NCI-H2196 treated with DMSO at 0.1 percent for 48 hours (cell line): ENCODE measurements around the gene GTF2A1L.
"Not testable (repeated sequence)": the region's sequence is repeated elsewhere in the genome, so short reads cannot be mapped to it uniquely, and the experiment has no call there.

ENCODE experiments used
- DNase-seq: peaks from one replicate; lab custom pipeline; 2025; ENCODE audit not compliant: unreplicated experiment; lab: John Stamatoyannopoulos, UW

Gene GTF2A1L, protein sequence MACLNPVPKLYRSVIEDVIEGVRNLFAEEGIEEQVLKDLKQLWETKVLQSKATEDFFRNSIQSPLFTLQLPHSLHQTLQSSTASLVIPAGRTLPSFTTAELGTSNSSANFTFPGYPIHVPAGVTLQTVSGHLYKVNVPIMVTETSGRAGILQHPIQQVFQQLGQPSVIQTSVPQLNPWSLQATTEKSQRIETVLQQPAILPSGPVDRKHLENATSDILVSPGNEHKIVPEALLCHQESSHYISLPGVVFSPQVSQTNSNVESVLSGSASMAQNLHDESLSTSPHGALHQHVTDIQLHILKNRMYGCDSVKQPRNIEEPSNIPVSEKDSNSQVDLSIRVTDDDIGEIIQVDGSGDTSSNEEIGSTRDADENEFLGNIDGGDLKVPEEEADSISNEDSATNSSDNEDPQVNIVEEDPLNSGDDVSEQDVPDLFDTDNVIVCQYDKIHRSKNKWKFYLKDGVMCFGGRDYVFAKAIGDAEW

DNA sequence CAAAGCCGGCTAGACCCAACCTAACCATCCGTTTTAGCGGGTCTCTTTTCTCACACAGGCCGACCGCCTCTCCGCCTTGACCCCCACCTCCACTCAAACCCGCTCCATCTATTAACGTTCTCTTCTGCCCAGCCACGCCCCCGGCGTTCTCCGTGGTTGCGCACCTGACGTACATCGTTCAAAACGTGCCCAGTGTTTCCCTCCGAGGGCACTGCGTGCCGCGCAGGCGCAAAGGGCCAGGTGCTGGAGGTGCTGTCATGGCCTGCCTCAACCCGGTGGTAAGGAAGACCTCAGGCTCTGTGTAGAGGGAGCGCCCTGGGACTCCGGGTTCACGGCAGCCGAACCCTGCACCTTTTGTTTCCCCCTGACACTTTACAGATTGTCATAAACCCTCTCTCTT, at the start of gene GTF2A1L:
TSS of gene GTF2A1L (plus strand) at position 239 of the 400 bp plus-strand sequence. CDS start at position 258, 19 bp downstream.
- DNase-seq = no peak

DNA sequence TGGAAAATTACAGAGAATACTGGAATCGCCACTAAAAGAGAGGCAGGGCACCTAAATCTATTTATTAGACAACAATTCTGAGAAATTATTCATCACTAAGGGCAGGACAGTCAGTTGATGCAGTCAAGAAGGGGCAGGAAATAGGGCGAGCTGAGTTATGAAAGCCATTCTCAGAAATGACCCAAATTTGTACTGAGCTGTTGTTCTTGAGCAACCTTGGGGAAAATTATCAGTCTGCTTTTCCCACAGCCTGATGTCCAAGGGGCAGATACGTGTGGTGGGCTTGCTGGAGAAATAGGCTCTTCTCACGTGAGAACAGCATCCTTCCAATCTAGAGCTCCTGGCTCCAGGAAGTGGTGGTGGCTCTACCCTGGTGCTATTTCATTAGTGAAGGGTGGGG, 49.1 kb upstream of the GTF2A1L start:
- DNase-seq = no peak

DNA sequence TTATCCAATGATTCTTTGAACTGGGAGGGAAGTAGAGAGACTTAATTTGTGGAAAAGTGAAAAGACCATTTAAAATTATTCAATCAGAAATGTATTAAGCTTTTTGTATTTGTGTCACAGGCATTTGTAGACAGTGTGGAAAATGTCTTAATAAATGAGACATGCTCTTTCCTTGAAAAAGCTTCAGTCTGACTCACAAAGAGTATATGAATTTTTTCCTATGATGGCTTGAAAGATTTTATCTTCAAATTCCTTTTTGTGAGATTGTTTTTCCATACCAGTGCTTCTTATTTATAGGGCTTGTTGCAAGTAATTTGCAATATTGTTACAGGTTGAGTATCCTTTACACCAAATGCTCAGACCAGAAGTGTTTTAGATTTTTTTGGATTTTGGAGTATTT, 48.2 kb upstream of the GTF2A1L start:
- DNase-seq = no peak

DNA sequence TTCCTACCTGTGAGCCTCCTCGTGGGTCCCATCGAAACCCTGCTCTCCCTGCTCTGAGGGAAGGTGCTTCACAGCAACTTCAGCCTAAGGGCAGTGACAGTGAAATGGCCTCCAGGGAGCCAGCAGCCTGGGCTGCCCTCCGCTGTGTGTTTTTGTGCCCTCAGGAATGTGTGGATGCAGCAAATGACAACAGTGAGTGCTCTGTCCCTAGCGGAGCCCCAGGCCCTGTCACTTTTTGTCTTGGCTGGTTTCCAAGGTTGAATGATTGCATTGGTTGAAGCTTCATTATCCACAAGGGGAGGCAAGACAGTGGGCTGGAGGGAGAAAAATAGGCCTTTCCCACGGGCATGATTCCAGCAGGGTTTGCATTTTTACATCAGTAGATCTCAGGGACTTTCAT, 44.8 kb upstream of the GTF2A1L start:
- no peak for DNase-seq

DNA sequence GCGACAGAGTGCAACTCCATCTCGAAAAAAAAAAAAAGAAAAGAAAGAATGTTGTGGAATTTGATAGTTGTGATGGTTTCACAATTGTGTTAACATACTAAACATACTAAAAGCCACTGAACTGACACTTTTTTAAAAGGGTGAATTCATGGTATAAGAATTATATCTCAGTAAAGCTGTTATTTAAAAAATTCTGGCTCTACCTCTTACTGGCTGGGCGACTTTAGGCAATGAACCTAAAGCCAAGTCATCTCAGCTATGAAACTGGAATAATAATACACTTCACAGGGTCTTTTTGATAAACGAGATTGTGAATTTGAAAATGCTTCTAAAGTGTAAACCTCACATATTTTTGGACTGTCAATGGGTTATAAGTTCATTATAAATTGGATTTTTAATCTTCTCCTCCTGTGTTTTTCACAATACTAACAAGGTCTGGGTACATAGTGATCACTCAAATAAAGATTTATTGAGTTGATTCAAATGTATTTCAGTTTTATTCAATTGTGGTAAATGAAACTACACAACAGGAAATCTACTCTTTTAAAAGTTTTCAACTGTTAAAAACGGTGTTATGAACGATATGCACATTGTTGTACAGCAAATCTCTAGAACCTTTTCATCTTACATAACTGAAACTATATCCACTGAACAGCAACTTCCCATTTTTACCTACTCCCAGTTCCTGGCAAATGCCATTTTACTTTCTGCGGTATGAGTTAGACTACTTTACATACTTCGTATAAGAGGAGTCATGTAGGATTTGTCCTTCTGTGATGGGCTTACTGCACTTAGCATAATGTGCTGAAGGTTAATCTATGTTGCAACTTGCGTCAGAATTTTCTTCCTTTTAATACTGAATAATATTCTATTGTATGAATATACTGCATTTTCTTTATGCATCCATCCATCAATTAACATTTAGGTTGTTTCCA, 43.0 kb upstream of the GTF2A1L start:
- no peak for DNase-seq

DNA sequence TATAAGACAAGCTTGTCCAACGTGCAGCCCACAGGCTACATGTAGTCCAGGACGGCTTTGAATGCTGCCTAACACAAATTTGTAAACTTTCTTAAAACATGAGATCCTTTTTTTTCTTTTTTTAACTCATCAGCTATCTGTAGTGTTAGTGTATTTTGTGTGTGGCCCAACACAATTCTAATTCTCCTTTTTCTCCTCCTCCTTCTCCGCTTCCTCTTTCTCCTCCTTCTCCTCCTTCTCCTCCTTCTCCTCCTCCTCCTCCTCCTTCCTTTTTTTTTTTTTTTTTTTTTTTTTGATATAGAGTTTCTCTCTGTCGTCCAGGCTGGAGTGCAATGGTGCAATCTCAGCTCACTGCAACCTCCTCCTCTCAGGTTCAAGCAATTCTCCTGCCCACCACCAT, 39.3 kb upstream of the GTF2A1L start:
- no peak for DNase-seq

DNA sequence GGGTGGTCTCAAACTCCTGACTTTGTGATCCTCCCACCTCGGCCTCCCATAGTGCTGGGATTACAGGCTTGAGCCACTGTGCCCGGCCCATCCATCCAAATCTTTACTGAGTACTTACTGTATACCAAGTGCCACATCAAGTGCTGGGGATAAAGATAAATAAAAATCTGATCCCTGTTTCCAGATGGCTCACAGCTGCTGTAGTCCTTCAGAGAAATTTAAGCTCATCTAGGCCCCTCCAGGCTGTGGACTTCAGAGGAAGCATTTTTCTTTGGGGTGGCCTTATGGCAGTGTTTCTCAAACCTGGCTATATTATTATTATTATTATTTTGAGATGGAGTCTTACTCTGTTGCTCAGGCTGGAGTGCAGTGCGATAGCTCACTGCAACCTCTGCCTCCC, 33.7 kb upstream of the GTF2A1L start:
- no peak for DNase-seq

DNA sequence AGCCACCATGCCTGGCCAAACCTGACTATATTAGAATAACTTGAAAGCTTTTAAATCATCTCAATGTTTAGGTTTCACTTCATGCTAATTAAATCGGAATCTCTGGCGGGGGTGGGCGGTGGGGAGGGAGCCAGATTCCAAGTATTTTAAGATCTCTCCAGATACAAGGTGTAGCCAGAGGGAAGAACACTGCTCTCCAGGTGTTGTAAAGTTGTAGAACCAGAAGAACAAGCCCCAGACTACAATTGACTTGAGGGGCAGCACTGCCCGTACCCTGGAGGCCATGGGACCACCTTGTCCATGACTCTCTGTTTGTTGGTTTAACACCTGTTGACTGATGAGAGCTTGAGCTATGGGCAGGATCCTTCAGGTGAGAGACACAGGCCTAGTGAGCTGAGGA, 33.1 kb upstream of the GTF2A1L start:
- DNase-seq = no peak

DNA sequence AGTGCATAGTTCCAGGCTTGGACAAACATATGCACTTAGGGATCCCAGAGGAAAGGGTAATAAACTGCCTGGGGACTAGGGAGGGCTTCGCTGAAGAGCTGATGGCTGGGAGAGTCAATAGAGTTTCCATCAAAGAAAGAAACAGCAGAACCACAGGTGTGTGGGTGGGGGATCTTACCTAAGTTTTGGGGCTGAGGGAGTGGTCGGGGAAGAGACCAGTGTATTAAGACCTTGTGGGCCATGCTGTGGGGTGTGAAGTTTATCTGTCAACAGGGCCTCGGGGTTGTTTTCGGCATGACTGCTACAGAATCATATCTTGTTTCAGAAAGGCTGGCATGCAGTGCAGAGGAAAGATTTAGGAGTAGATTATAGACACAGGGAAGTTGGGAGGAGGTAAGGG, 31.2 kb upstream of the GTF2A1L start:
- DNase-seq = no peak

DNA sequence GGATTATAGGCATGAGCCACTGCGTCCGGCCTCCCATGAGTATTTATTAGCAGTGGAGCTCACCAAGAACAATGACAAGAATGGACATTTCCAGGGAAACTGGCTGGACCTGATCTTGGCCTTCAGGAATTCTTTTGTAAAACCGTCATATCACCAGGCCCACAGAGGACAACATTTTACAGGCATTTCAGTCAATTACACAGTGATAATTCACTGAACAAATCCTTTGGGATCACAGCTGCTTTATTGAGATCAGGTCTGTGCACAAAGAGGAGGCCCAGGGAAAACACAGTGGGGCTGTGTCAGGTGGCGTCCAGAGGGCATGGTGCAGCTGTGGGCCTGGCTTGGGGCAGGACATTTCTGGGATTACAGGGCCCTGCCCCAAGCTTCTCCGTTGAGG, 30.1 kb upstream of the GTF2A1L start:
- no peak for DNase-seq

DNA sequence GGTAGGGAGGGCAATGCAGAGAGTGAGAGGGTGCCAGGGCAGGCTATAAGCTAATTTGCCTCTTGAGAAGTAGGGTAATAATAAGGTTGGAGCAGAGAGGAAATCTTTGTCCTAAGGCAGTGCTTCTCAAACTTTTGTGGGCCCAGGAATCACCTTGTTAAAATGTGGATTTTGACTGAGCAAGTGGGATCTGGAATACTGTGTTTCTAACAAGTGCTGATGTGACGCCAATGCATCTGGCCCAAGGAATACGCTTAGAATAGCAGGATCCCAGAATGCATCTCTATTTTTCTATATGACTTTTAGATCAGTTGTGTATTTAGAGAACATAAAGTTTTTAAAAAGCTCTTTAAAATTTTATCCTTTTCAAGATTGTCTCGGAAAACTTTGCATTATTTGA, 29.7 kb upstream of the GTF2A1L start:
- no peak for DNase-seq

DNA sequence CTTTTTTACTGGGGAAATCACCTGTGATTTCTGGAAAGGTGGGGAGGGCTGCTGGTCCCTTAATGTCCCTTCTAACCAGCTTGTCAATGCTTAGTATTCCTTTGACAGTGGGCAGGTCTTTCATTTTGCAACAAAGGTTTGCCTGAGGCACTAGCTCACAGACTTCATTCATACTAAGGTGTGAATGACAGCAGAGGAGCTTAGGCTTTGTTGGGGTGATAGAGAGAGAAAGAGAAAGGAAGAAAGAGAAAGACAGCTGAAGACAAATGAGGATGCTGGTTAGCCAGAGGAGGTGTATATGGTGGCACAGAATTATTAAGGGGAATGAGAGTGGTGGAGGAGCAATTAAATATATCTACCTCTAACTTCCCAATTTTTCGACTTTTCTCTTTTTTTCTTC, 28.9 kb upstream of the GTF2A1L start:
- no peak for DNase-seq

DNA sequence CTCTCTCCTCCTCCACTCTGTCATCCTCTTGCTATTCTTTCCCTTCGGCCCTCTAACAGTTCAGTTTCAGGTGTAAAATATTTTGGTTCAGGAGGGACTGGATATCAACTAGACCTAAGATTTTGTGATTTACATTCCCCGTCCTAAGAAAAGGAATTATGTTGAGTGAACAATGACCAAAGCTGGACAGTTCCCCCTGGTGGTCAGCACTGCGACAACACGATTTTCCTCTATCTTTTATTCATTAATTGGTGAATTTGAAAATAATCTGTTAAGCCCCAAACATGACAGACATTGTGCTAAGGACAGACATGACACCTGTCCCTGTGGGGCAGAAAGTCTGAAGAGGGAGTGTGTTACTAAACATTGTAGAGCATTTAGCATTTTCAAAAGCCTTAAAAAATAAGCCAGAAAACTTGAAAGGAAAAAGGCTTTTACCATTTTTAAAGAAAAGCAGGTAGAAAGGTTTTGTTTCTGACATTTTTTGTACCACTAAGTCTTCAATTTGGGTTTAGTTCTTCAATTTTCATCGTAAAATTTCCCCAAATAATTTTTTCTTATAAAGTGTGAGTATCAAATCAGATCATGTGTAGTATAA, 28.4 kb upstream of the GTF2A1L start:
- DNase-seq = no peak

DNA sequence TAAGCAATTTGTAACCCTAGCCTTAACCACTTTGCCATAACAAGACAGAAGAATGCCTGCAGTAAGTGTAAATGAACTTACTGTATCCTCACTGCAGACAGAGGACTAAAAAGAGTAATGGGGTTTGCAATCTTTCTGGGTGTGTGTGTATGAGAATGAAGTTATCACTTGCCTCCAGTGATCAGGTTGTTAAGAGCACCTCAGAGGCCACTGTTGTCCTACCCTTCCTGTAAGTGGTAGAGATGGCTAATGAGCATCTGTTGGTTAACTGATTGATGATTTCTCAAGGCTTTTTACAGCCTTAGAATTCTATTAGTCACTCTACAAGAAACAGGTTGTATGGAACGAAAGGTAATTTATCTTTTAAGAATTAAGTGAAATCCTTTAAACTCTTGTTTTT, 27.6 kb upstream of the GTF2A1L start:
- no peak for DNase-seq

DNA sequence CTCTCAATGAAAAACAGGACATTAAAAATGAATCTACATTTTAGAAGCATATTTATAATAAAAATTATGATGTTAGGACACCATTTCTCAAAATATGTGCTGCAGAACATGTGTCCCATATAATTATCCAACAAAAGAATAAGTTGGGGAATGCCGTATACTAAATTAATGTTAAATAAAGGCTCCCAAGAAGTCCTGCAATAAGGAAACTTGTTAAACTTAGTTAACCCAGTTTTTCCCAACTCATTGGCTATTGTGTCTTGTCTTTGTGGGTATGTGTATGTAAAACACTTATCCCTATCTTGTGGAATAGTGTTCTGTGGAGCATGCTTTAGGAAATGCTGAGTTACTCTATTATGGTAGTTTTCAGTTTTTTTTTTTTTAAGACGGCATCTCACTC, 25.6 kb upstream of the GTF2A1L start:
- no peak for DNase-seq

DNA sequence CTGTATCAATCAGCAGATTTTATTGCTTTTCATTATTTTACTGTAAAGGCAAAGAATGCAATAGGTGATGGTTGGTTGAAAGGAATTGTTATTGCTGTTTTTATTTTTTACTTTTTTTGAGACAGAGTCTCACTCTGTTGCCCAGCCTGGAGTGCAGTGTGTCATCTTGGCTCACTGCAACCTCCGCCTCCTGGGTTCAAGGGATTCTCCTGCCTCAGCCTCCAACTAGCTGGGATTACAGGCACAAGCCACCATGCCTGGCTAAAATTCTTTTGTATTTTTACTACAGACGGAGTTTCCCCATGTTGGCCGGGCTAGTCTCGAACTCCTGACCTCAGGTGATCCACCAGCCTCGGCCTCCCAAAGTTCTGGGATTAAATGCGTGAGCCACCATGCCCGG, 20.9 kb upstream of the GTF2A1L start:
- DNase-seq = not testable (repeated sequence)

DNA sequence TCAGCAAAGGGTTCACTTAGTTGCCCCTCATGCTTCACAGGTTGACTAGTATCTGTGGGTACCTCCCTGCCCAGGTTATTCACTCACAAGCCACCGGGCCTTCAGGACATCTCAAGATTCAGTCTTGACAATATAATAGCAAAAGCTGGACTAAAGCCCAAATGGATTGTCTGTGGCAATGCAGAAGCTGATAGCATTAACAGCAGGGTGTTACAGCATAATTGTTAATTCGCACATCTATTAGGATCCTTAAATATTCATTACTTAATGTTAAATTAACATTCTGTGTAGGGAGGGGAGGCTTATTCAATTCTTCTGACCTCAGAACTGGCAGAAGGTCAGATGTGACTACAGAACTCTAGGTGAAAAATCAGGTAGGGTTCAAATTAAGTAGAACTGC, 20.2 kb upstream of the GTF2A1L start:
- no peak for DNase-seq

DNA sequence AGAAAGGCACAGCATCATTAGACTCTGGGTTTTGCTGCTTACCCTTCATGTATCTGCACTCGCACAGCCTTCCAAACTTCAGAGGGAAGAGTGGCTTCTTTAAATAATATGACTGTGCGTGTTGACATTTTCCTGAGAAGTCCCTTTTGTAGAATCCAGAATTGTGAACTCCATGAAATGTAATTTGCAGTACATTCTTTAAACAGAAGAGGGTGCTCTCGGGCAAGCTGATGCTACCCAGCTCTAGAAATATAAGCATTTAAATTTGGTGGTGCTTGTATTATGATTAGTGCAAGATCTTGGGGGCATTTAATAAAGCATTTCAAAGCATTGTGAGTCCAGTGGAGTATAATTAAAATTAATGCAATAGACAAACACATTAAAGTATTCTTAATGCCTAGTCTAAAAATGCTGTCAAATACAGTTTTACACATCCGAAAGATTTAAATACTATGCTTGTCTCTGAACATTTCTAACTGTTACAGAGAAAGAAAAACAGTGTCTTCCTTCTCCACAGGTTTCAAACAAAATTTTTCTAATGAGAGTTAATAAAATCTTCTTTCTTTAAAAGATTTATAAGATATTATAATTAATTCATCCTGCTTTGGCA, 17.3 kb upstream of the GTF2A1L start:
- DNase-seq = no peak

DNA sequence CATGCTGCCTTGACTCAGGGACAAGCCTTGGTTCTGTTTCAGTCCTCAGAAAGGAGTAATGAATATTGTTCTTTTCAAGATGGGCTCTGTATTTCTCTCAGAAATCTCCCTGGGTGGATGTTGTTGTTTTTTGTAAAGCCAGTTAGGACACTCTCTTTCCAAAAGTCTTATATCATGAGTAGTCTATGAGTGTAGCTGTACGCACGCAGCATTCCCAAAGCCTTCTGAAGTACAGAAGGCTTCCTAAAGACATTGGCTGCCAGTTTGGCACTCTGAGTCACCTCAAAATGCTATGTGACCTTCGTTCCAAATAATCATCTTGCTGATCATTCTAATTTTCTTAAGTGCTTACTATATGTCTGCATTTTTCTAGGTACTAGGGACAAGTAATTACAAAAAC, 16.7 kb upstream of the GTF2A1L start:
- no peak for DNase-seq

DNA sequence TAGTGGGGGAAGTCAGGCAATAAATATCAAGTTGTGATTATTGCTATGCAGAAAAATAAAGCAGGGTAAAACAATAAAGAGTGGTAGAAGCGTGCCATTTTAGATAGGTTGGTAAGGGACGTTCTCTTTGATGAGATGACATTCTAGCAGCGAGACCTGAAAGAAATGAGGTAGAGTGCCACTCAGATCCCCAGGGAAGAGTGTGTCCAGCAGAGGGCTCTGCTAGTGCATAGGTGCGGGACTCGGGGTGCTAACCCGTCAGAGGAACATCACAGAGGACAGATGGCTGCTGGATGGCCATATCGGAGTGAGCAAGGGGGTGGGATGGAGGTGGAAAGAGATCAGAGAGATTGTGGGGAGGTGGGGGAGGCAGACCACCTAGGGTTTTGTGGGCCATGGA, 16.3 kb upstream of the GTF2A1L start:
- DNase-seq = no peak

DNA sequence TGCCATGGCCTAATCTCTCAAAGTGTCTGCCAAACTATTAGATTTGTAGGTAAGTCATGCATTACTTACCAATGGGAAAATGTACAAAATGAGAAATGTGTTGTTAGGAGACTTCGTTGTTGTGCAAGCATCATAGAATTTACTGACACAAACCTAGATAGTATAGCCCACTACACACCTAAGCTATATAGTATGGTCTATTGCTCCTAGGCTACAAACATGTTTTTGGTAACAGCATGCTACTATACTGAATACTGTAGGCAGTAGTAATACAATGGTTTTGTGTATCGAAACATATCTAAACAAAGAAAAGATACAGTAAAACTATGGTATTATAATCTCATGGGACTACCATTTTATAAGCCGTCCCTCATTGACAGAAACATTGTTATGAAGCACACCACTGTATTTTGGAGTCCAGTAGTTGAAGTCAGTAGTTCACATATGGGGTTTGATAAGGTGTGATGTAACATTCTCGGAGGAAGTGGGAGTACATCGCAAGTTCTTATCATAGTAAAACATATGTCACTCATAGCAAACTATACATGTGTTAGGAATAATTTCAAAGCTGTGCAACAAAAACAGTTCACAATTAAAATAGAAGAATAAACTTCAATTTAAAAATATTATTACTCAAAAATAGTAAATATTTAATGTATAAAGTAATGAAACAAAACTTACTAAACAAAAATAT, 12.0 kb upstream of the GTF2A1L start:
- DNase-seq = no peak
